Pons (tissue), 1 donor: Measurements from ENCODE around the gene CADPS2.
A peak's percentile ranks its signal among the peaks of the same experiment; 100 is the strongest.

ENCODE experiments used
- DNase-seq: peaks from one replicate; pipeline ENCODE4 v3.0.0-alpha.2; 2016; ENCODE audit warnings: low spot score

The CADPS2 gene

GRCh38 chr7:122528879-122529481, 357.3 kb downstream of the CADPS2 start:
- peak; percentile 64 for DNase-seq

- DNase-seq = no peak
These were observed 360.9 kb downstream of the CADPS2 start for GRCh38 chr7:122525355-122525754.

GRCh38 chr7:122521767-122522166, 364.5 kb downstream of the CADPS2 start:
- DNase-seq = no peak

GRCh38 chr7:122520971-122521555, 365.2 kb downstream of the CADPS2 start:
- DNase-seq = no peak

GRCh38 chr7:122518488-122518887, 367.8 kb downstream of the CADPS2 start:
- no peak for DNase-seq

GRCh38 chr7:122517576-122517975, 368.7 kb downstream of the CADPS2 start:
- DNase-seq = no peak

GRCh38 chr7:122515404-122515803, 370.9 kb downstream of the CADPS2 start:
- DNase-seq = no peak

- no peak for DNase-seq
These were observed 375.0 kb downstream of the CADPS2 start for GRCh38 chr7:122511268-122511667.

GRCh38 chr7:122507591-122507990, 378.7 kb downstream of the CADPS2 start:
- no peak for DNase-seq

- DNase-seq = no peak
These were observed 394.3 kb downstream of the CADPS2 start for GRCh38 chr7:122492007-122492406.

GRCh38 chr7:122488241-122488640, 398.0 kb downstream of the CADPS2 start:
- DNase-seq = no peak

GRCh38 chr7:122487131-122487530, 399.1 kb downstream of the CADPS2 start:
- DNase-seq = no peak

- DNase-seq = no peak
These were observed 400.4 kb downstream of the CADPS2 start for GRCh38 chr7:122485856-122486255.

GRCh38 chr7:122482212-122482611, 404.0 kb downstream of the CADPS2 start:
- DNase-seq = no peak

- no peak for DNase-seq
These were observed 415.4 kb downstream of the CADPS2 start for GRCh38 chr7:122470859-122471258.

- DNase-seq = no peak
These were observed 417.3 kb downstream of the CADPS2 start for GRCh38 chr7:122468945-122469344.

- DNase-seq = no peak
These were observed 418.4 kb downstream of the CADPS2 start for GRCh38 chr7:122467661-122468449.

- no peak for DNase-seq
These were observed 421.0 kb downstream of the CADPS2 start for GRCh38 chr7:122465296-122465695.

- DNase-seq = no peak
These were observed 422.6 kb downstream of the CADPS2 start for GRCh38 chr7:122463631-122464030.

- DNase-seq = no peak
These were observed 425.3 kb downstream of the CADPS2 start for GRCh38 chr7:122460936-122461335.

- DNase-seq = no peak
These were observed 428.3 kb downstream of the CADPS2 start for GRCh38 chr7:122457969-122458368.

- no peak for DNase-seq
These were observed 428.9 kb downstream of the CADPS2 start for GRCh38 chr7:122457325-122457724.

- DNase-seq = no peak
These were observed 431.3 kb downstream of the CADPS2 start for GRCh38 chr7:122454776-122455507.
